NCI-H748 (cell line): Measurements from ENCODE around the gene PIK3CG.
"Not testable (repeated sequence)": the region's sequence is repeated elsewhere in the genome, so short reads cannot be mapped to it uniquely, and the experiment has no call there.

ENCODE experiments used
- DNase-seq: peaks from one replicate; lab custom pipeline; 2025; ENCODE audit not compliant: unreplicated experiment; lab: John Stamatoyannopoulos, UW

Gene PIK3CG

GRCh38 chr7:106885652-106886051 is 20.6 kb downstream of the PIK3CG start:
- DNase-seq, result no peak

DNA sequence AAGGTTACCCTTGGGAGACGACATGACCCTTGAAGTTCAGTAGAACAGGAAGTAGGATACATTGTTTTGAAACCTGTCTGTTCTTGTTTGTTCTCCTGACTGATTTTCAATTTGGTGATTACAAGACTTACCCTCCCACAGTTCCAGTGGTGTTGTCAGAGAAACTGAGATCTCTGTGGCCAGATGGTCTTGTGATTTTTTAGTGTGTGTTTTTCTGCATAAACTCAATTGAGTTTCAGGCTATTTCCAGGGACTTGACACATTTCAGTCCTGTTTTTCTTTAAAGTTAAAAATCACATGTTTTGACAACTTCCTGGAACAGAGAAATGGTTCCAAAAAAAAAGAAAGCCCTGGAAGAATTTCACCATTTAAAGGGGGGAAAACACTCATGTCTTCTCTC is 22.3 kb downstream of the PIK3CG start:
- DNase-seq, result no peak

DNA sequence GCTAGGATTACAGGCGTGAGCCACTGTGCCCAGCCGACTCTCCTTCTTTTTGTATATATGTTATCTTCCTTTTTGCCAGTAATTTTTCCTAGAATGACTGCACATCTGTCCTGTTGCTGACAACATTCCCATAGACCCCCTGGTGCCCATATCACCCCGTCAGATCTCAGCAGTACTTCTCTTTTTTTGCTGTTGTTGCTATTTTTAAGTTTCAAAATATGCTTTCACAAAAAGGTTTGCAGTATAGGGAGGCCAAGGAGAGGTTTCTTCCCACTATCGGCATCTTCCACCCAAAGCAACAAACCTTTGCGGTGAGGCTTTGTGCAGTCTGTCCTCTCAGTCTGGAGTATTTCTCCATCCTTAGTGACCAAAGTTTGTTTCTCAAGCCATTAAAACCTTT is 23.1 kb downstream of the PIK3CG start:
- DNase-seq, result no peak

- no peak for DNase-seq
Observed at GRCh38 chr7:106890952-106891351, 25.9 kb downstream of the PIK3CG start.

DNA sequence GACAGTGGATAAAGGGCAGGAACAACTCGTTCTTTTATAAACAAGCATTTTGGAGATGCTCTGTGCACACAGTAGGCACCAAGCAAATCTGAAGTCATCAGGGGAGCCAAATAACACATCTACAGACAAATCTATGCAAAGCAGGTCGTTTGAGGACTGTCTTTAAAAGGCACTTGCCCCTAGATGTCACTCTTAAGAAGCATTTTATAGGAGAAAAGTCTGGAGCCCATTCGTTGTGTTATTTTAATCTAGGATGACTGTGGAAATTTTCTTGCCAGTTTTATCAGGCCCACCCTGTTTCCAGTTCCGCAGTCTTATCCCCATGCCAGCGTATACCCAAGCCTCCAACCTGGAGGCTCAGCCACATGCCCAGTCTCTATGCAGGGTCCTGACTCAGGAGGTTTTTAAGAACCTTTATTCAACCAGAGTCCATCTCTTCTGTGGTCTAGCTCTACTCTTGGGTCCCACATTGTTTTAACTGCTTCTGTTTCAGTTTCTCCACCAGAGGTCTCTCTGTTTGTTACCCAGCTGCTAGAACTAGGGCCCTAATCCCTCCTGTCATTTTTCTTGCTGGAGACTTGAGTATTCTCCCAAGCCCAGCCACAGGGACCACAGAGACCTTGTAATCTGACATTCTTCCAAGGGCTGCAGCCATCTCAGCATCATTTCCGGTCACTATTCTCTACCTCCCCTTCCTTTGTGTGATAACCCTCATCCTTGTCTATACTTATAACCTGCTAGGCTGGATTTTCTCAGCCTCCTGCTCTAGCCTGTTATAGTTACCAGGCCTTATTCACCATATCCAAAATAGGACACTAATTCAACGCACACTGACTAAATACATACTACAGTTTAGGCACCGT is 26.7 kb downstream of the PIK3CG start:
- no peak for DNase-seq

GRCh38 chr7:106893591-106893990 is 28.5 kb downstream of the PIK3CG start:
- DNase-seq, result no peak

DNA sequence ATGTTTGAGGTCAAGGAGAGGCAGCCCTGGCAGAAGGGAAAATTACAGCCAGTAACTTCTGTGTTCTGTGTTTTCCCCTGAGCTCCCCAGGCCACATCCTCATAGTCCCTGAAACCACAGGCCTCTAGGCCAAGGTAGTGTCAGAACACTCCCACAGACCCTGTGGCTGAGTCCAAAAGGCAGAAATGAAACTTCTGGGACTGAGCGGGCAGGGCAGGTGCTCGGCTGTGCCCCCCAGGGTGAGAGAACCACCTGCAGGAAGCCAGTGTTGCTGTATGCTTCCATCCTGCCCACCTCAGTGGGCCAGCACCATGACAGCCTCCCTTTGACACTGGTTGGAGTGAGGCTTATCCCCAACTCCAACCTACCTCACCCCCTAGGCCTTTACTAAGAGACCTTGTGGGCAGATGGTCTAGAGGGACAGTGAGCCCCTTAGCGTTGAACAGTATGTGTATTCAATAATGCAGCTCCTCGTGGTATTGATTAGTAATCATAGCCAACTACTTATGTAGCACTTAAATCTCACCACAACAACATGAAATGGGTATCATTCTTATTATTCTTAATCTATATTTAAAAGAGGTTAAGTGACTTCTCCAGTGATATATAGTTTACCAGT is 30.3 kb downstream of the PIK3CG start:
- no peak for DNase-seq

DNA sequence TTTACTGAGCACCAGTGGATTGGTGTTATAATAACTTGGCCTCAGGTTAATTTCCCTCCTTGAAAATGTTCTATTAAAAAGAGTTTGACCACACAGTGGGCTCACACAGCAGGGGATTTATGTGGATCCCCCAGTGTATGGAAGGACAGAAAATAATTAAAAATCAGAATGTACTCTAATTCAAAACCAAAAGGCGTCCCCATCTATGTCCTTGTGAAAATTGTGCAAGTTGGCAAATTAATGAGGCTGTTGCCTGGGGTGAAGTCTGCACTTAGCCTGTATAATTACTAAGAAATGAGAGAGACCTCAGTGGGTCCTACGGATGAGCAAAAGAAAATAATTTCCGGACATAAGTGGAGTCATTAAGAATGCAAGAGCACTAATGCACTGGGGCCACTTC is 31.1 kb downstream of the PIK3CG start:
- DNase-seq, result no peak

- not testable (repeated sequence) for DNase-seq
Observed at GRCh38 chr7:106897553-106897952, 32.5 kb downstream of the PIK3CG start.

GRCh38 chr7:106898967-106899366 is 33.9 kb downstream of the PIK3CG start:
- not testable (repeated sequence) for DNase-seq

DNA sequence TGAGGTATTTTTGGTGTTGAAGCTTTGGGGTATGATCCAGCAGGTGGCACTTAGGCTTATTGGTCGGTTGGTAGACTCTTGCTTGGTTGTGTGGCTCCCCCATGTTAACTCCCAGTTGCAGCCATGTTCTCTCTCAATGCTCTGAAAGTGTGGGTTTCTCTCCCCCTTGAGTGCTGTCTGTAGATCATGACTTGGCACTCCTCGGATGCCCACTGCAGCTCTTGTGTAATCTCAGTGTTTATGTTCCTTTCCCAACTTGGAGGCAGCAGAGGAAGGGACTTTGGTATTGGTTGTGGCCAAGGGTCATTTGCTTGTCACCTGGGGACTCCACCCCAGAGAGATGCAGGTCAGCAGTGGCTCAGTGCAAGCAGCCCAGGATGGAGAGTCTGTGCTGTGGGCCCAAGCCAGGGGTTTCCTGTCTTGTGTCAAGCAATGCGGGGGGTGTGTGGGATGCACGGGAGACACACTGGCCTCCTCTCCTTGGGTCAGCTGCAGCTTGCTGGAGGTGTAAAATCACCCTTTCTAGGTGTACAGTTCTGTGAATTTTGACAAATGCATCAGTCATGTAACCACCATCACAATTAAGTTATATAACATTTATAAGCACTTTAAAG is 36.9 kb downstream of the PIK3CG start:
- no peak for DNase-seq

DNA sequence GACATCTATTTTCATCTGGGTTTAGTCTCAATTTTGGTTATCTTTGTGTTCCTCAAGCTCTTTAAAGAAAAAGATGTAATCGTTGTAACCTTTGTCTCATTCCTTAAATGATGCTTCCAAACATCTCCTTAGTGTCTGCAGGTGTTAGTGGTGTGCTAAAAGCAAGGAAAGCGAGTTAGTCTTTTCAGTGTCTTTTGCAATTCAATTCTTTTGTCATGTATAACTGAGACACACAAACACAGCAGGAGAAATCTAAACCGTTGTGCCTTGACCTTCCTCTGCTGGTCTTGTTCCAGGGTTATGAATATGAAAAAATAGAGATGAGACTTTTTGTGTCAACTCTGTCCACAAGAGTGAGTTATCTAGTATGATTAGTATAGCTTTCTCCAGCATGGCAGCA is 40.7 kb downstream of the PIK3CG start:
- no peak for DNase-seq

- no peak for DNase-seq
Observed at GRCh38 chr7:106911959-106912358, 46.9 kb downstream of the PIK3CG start.

DNA sequence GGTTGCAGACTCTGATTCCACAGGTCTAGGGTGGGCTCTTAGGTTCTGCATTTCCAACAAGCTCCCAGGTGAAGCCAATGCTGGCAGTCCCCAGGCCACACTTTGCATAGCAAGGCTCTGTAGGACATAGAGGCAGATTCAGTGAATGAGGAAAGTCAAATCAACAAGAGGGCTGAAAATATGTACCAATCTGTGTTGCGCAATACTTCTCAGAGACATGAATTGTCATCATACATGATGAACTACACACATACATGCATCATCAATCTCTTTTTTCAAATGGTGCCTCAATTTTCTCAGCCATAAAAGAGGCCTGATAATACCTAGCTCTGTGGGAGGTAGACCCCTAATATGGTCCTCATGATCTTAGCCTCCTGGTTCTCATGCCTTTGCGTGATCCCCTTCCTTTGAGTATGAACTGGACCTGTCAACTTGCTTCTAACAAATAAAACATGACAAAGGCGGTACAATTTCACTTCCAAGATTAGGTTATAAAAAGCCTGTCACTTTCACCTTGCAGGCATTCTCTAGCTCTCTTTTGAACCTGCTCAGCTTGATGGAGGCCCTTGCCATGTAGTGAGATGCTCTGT is 49.0 kb downstream of the PIK3CG start:
- DNase-seq, result no peak

DNA sequence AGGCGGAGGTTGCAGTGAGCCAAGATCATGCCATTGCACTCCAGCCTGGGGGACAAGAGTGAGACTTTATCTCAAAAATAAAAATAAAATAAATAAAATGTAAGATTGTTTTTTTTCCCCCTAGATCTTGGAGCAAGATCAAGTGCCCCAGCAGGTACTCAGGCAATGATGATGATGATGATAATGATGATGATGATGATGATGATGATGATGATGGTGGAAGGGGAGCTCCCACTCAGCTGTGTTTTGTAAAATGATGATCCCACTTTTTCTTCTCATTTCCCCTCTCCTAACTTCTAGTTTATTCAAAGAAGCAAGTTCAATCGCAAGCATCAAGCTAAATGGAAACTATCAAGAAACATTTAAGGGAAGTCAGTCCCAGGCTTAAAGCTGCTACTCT is 50.3 kb downstream of the PIK3CG start:
- no peak for DNase-seq

DNA sequence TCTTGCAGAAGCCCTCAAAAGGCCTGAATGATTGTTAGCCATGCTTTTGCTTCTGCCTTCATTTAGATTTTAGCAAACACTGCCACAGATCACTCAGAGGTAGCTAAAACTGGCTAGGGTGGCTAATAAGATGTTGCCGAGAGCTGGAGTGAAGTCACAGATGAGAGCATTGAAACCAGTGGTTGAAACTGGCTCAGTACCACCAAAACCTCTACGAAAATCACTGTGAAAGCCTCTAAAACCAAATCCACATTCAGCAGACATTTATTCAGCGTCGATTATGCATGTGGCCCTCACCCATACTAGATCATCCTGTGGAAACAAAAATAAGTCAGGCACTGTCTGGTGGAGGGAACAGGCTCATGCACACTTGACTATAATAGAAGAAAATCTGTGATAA is 50.8 kb downstream of the PIK3CG start:
- no peak for DNase-seq

- DNase-seq, result no peak
Observed at GRCh38 chr7:106916679-106917078, 51.6 kb downstream of the PIK3CG start.

- no peak for DNase-seq
Observed at GRCh38 chr7:106918991-106919390, 53.9 kb downstream of the PIK3CG start.

DNA sequence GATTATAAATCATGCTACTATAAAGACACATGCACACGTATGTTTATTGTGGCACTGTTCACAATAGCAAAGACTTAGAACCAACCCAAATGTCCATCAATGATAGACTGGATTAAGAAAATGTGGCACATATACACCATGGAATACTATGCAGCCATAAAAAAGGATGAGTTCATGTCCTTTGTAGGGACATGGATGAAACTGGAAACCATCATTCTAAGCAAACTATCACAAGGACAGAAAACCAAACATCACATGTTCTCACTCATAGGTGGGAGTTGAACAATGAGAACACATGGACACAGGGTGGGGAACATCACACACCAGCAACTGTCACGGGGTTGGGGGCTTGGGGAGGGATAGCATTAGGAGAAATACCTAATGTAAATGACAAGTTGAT is 59.4 kb downstream of the PIK3CG start:
- DNase-seq, result not testable (repeated sequence)

GRCh38 chr7:106926892-106927291 is 61.8 kb downstream of the PIK3CG start:
- DNase-seq, result no peak

GRCh38 chr7:106927536-106927935 is 62.5 kb downstream of the PIK3CG start:
- no peak for DNase-seq

GRCh38 chr7:106929616-106930015 is 64.5 kb downstream of the PIK3CG start:
- not testable (repeated sequence) for DNase-seq
